ENCODE measurements around the gene ANKUB1. TPM values are rescaled to one million over a fixed set of nuclear protein-coding genes. Genes with fewer than 3 reads are reported as not detected.
A peak's percentile ranks its signal among the peaks of the same experiment; 100 is the strongest.

ANKUB1 gene
- polyA plus RNA-seq, 3 donors = 0.05 TPM; not detected in 2

DNA sequence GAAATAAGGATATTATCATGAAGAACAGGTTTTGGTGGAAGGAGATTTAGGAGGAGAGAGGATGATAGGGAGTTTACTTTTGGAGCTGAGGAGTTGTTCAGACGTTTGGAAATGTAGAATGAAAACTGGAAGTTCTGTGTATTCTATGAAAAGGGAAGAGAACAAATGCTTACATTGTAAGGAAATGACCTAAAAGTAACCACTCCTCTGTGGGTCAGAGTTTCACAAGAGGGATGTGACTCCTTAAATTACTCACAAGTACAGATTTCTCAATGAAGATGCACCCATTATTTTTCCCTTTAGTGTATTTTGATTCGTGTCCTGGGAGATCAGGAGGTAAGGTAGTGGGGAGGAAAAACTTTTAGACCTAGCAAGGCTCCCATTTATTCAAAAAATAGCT lies 24.6 kb upstream of the ANKUB1 start:
- peak overlapping the region; percentile 22 to 99 (median 91) for H3K4me3 ChIP-seq (replicated peaks in 1 of 3; ENCODE audit: low read depth in 2 of 3, low read length in 3 of 3)
- H3K9me3 Mint-ChIP-seq = peaks cover 0 to 9% (median 5%) of the 10 kb centered on the region in 7 donors
- H3K4me2 ChIP-seq (replicated peaks; ENCODE audit: extremely low read depth, low read length, poor library complexity, severe bottlenecking) = peak overlapping the region; percentile 68

DNA sequence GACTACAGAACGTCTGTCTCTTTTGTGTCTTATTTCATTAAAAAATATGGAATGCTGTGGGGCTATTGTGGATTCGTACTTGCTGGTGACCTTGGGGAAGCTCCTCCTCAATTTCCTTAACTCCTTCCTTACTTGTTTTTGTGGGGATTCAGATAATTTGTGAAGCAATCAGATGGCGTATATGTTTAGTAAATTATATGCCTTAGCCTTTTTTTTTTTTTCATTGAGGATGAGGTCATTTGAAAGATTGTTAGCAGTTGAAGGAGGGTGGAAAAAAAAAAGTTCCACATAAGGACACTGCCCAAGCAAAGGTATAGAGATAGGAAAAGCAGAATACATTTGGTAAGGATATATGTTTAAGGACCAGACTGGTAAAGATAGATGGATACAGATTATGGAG lies 24.0 kb upstream of the ANKUB1 start:
- Histone ChIP-seq H3K27ac (ENCODE audit: low read depth in 1 of 2, low read length in 2 of 2) (peak overlapping the region; percentile 92 to 98), H3K4me3 (replicated peaks in 1 of 3; ENCODE audit: low read depth in 2 of 3, low read length in 3 of 3) (peak overlapping the region; percentile 22 to 99 (median 91)), H3K27me3 (ENCODE audit: control insufficient read depth in 2 of 2, insufficient read depth in 2 of 2, low read length in 2 of 2) (no peaks in the 10 kb centered on the region), H4K20me1 (ENCODE audit: insufficient read depth, low read length) (peaks cover 18% of the 10 kb centered on the region), H3K4me2 (replicated peaks; ENCODE audit: extremely low read depth, low read length, poor library complexity, severe bottlenecking) (peak overlapping the region; percentile 68), H2AFZ (ENCODE audit: insufficient read depth, low read depth, low read length, poor library complexity, severe bottlenecking) (no peak overlapping the region), H3K9me3 (replicated peaks in 1 of 2; ENCODE audit: control insufficient read depth in 1 of 2, insufficient read depth in 1 of 2, low read length in 2 of 2) (no peaks in the 10 kb centered on the region), H3K9ac (ENCODE audit: insufficient read depth, low read length, poor library complexity, severe bottlenecking) (peak overlapping the region; percentile 46), H3K79me2 (ENCODE audit: insufficient read depth, low read length) (peaks cover 82% of the 10 kb centered on the region), H3K36me3 (replicated peaks in 1 of 2; ENCODE audit: control insufficient read depth in 1 of 2, insufficient read depth in 2 of 2, low read length in 2 of 2) (no peaks in the 10 kb centered on the region), H3K4me1 (ENCODE audit: control insufficient read depth in 1 of 2, insufficient read depth in 2 of 2, low read length in 2 of 2) (peaks cover 56 to 58% of the 10 kb centered on the region in 2 donors)
- H3K36me3 Mint-ChIP-seq = peaks cover 6 to 10% of the 10 kb centered on the region in 2 donors
- H3K4me1 Mint-ChIP-seq = peaks cover 64% of the 10 kb centered on the region
- TF ChIP-seq, protein P1, sequence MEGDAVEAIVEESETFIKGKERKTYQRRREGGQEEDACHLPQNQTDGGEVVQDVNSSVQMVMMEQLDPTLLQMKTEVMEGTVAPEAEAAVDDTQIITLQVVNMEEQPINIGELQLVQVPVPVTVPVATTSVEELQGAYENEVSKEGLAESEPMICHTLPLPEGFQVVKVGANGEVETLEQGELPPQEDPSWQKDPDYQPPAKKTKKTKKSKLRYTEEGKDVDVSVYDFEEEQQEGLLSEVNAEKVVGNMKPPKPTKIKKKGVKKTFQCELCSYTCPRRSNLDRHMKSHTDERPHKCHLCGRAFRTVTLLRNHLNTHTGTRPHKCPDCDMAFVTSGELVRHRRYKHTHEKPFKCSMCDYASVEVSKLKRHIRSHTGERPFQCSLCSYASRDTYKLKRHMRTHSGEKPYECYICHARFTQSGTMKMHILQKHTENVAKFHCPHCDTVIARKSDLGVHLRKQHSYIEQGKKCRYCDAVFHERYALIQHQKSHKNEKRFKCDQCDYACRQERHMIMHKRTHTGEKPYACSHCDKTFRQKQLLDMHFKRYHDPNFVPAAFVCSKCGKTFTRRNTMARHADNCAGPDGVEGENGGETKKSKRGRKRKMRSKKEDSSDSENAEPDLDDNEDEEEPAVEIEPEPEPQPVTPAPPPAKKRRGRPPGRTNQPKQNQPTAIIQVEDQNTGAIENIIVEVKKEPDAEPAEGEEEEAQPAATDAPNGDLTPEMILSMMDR (IDR thresholded peaks at IDR 0.05) = no peak
- WGBS (ENCODE audit: insufficient coverage) = no CpG with 5 or more reads among the region's 3 CpGs
- H3K27me3 Mint-ChIP-seq (ENCODE audit: low read depth in 3 of 3) = peaks cover 0 to 3% (median under 1%) of the 10 kb centered on the region in 3 donors
- intact Hi-C loops (cut with micrococcal nuclease) = no loop called here
- H3K4me3 Mint-ChIP-seq = peak overlapping the region; percentile 60 to 90
- peak in 1 of 3 donors; percentile 27 for DNase-seq
- H3K9me3 Mint-ChIP-seq = peaks cover 0 to 4% (median 0%) of the 10 kb centered on the region in 7 donors
- H3K27ac Mint-ChIP-seq = peak overlapping the region; percentile 96 to 100 (median 97)

More for the DNA sequence above, 24.6 kb upstream of the ANKUB1 start:
- peaks cover 67% of the 10 kb centered on the region for H3K4me1 Mint-ChIP-seq
- H3K27ac Mint-ChIP-seq = peak overlapping the region; percentile 96 to 100 (median 97)
- Histone ChIP-seq H3K36me3 (replicated peaks in 1 of 2; ENCODE audit: control insufficient read depth in 1 of 2, insufficient read depth in 2 of 2, low read length in 2 of 2) (no peaks in the 10 kb centered on the region), H3K4me1 (ENCODE audit: control insufficient read depth in 1 of 2, insufficient read depth in 2 of 2, low read length in 2 of 2) (peaks cover 54 to 56% of the 10 kb centered on the region in 2 donors), H3K27ac (ENCODE audit: low read depth in 1 of 2, low read length in 2 of 2) (peak overlapping the region; percentile 92 to 98), H3K9ac (ENCODE audit: insufficient read depth, low read length, poor library complexity, severe bottlenecking) (peak overlapping the region; percentile 52), H3K9me3 (replicated peaks in 1 of 2; ENCODE audit: control insufficient read depth in 1 of 2, insufficient read depth in 1 of 2, low read length in 2 of 2) (peaks cover 0 to 5% of the 10 kb centered on the region in 2 donors), H4K20me1 (ENCODE audit: insufficient read depth, low read length) (peaks cover 25% of the 10 kb centered on the region), H3K27me3 (ENCODE audit: control insufficient read depth in 2 of 2, insufficient read depth in 2 of 2, low read length in 2 of 2) (no peaks in the 10 kb centered on the region), H2AFZ (ENCODE audit: insufficient read depth, low read depth, low read length, poor library complexity, severe bottlenecking) (no peak overlapping the region), H3K79me2 (ENCODE audit: insufficient read depth, low read length) (peaks cover 89% of the 10 kb centered on the region)
- intact Hi-C loops (cut with micrococcal nuclease) = no loop called here
- TF ChIP-seq, protein P1 (IDR thresholded peaks at IDR 0.05) = no peak
- WGBS (ENCODE audit: insufficient coverage) = no CpG with 5 or more reads among the region's 2 CpGs
- peaks cover 12 to 17% of the 10 kb centered on the region in 2 donors for H3K36me3 Mint-ChIP-seq
- peak overlapping the region; percentile 48 to 90 for H3K4me3 Mint-ChIP-seq
- DNase-seq = peak; percentile 85 to 96 (median 95)
- H3K27me3 Mint-ChIP-seq (ENCODE audit: low read depth in 3 of 3) = peaks cover 0 to 3% (median 0%) of the 10 kb centered on the region in 3 donors

All from CD14-positive monocyte (primary cell).